A549 treated with RU486 at 1 μM for 4 hours (cell line): ENCODE data around the gene ELOVL2. TPM values are rescaled to one million over a fixed set of nuclear protein-coding genes. Genes with fewer than 3 reads are reported as not detected.

Experiments
- total RNA-seq: library from RNA; stranded (reverse); fragments of 200-300 nt; extraction: Qiagen RNA extraction; gene quantifications from 5 replicates; pipeline ENCODE4 v1.2.3, GENCODE V29; 2022; ENCODE audit warnings: low read depth

ELOVL2 gene
- total RNA-seq: 3.7 to 7.6 TPM (median 7.6 TPM) in 5 replicates

GRCh38 chr6:11043961-11044711 is at the start of gene ELOVL2:
Gene ELOVL2 (minus strand): TSS chr6:11044305. CDS start chr6:11044230, 75 bp downstream.

Other genes starting within 250 kb of the ELOVL2 start
- 0.10 to 0.21 TPM (median 0.14 TPM) in 5 replicates for gene MAK, start 205.8 kb downstream of the ELOVL2 start, total RNA-seq
- gene GCM2, start 162.3 kb downstream of the ELOVL2 start, total RNA-seq: not detected in 5 replicates
- 1.4 to 2.6 TPM (median 1.6 TPM) in 5 replicates for gene SYCP2L, start 157.3 kb downstream of the ELOVL2 start, total RNA-seq
- gene SMIM13, start 49.5 kb upstream of the ELOVL2 start, total RNA-seq: 14.6 to 19.1 TPM (median 15.9 TPM) in 5 replicates
- not detected in 5 replicates for gene ERVFRD-1, start 67.4 kb upstream of the ELOVL2 start, total RNA-seq
- 29.8 to 41.3 TPM (median 37.7 TPM) in 5 replicates for gene NEDD9, start 188.4 kb upstream of the ELOVL2 start, total RNA-seq